ENCODE measurements around the gene MMS22L.
A peak's percentile ranks its signal among the peaks of the same experiment; 100 is the strongest.

The MMS22L gene

DNA sequence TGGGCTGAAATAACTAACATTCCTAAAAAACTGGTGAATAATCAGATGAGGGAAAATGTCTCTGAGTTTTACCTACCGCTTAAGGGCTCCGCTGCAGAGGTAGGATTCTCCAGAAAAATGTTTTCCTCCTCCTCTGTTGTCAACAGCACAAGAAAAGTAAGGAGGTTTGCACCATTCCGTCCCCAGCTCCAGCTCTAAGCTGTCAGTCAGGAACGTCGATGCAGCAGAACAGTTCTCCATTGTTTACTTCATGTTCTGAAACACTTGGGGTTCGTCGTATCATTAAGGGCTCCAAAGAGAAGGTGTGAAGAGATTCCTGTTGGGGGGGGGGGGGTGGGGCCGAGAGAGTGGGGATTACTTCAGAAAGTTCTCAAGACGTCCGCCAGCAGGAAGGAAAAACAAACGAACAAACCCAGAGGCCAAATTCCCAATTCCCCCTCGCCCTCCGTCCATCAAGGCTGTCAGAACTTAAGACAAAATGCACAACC, 734 bp downstream of the MMS22L start:
- FAIRE-seq (no peak), DNase-seq (ENCODE audit: insufficient read length, low spot score) (peak; percentile 2)
- no peak for TF ChIP-seq POLR2A (IDR thresholded peaks at IDR 0.05; ENCODE audit: low read depth, low read length)

DNA sequence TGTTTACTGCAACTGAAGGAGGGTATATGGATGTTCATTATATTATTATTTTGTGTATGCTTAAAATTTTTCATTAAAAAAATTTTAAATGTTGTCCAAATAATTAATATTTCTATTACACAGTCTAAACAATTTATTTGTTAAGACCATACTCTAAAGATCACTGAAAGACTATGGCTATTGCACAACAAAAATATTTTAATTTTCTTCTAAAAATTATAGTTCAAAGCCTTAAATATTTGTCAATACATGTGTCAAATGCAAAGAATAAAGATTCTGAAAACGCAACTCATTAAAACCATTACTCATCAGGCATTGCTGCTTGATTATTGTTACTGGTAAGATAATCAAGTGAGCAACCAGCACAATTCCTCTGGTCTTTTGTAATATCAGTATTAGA, 2.2 kb downstream of the MMS22L start:
- no peak for FAIRE-seq
- no peak for DNase-seq (ENCODE audit: insufficient read length, low spot score)
- TF ChIP-seq POLR2A (IDR thresholded peaks at IDR 0.05; ENCODE audit: low read depth, low read length), result no peak

DNA sequence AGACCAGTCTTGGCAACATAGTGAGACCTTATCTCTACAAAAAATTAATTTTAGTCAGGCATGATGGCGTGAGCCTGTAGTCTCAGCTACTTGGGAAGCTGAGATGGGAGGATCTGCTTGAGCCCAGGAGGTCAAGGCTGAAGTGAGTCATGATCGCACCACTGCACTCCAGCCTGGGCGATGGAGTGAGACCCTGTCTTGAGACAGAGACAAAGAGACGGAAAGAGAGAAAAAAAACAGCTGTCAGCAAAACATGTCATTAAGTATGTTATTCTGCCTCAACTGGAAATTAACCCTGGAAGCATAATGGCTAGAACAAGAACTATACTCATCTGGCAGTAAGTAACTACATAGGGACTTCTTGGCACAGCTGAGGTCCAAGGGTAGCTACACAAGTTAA, 7.2 kb downstream of the MMS22L start:
- FAIRE-seq (no peak), DNase-seq (ENCODE audit: insufficient read length, low spot score) (no peak)
- no peak for TF ChIP-seq POLR2A (IDR thresholded peaks at IDR 0.05; ENCODE audit: low read depth, low read length)

DNA sequence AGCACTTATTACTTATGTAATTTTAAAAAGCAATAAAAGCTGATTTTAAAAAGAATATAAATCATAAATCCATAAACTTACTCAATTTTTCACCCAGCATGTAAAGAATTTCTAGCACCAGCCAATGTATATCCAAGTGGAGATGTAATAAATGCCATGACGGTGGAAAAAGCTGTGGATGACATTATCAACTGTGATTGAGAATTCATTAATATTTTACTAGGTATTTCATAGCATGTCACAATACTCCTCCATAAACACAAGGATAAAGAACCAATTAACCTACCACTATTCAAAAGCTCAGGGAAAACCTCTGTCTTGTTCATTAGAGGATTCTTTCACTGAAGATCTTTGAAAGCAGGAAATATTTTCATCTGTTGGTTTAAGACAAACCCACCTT, 13.2 kb downstream of the MMS22L start:
- DNase-seq (ENCODE audit: insufficient read length, low spot score) (no peak), FAIRE-seq (no peak)
- no peak for TF ChIP-seq POLR2A (IDR thresholded peaks at IDR 0.05; ENCODE audit: low read depth, low read length)

DNA sequence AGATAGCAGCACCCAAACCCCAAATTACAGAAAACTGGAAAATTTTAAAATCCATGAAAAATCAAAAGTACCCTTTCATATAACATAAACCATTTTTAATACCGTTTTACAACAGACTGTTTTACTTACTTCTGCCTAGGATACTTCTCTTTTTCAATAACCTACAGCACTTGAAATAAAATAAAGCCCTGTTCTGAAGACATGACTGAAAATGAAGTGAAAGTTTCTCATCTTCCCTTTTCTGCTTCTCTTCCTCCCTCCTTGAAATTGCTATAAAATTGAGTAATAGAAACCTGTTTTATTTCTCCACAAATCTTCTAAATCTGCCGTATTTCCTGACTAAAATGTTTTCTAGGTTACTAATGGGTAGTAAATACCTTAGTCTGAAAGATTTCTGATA, 20.3 kb downstream of the MMS22L start:
- TF ChIP-seq POLR2A (IDR thresholded peaks at IDR 0.05; ENCODE audit: low read depth, low read length), result no peak
- no peak for FAIRE-seq
- no peak for DNase-seq (ENCODE audit: insufficient read length, low spot score)

DNA sequence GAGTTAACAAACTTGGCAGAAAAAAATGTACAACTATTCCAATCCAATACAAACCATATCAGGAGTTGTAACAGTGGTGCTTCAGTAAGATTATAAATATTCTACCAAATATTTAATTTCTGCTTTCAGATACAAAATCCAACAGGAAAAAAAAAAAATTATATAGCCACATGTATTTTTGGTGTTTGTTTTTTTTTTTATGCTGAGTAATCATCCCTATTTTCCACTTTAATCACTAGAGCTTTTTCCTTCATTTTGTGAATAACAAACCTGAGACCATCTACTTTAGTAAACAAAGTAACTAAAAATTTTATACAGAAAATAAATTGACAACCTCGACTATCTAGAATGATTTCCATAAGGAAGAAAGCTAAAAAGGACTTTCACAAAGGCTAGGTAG, 36.2 kb downstream of the MMS22L start:
- no peak for DNase-seq (ENCODE audit: insufficient read length, low spot score)
- no peak for TF ChIP-seq POLR2A (IDR thresholded peaks at IDR 0.05; ENCODE audit: low read depth, low read length)
- no peak for FAIRE-seq

DNA sequence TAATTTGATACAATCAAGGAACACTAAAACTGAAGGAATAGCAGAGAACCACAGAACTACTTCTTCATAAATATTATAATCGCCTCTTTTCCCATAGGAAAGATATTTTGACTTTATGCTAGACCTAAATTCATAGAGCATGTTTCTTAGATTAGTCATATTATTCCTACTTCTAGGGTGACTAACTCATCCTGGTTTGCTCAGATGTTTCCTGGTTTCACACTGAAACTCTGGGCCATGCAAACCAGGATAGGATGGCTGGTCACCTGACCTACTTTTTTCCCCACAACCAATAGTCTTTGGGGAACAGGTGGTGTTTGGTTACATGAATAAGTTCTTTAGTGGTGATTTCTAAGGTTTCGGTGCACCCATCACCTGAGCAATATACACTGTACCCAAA, 42.8 kb downstream of the MMS22L start:
- FAIRE-seq (peak; percentile 61), DNase-seq (ENCODE audit: insufficient read length, low spot score) (peak; percentile 33)
- no peak for TF ChIP-seq POLR2A (IDR thresholded peaks at IDR 0.05; ENCODE audit: low read depth, low read length)

DNA sequence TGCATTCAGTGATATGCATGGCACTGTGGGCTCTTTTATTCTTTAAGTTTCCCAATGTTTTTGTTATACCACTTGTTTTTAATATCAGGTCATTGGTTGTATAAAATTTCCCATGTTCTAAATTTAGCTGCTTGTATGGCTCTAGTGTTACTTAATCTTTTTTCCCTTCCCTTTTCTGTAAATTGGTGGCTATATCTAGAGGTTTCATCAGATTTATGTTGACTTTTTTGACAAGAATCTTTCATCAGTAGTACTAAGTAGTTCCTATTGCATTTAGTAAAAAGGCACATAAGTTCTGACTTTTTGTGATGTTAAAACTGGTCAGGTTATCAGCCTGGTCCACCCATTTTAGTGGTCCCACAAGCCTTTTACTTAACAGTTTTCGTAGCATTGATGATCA, 51.1 kb downstream of the MMS22L start:
- no peak for FAIRE-seq

DNA sequence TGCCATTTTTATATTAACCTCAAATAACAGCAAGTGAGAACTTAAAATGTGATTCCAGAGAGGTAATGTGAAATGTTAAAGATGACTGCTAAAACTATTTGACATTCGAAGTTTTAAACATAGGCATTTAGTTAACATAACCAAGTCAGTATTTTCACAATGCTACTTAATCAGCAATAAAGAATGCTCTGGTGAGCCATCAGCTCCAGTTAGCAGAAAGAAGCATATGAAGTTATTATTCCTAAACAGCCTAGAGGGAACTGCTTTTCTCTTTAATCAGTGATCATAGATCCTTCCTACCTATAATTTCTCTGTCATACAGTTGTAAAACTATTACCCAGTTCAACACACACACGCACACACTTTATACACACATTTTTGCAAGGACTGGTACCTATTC, 60.1 kb downstream of the MMS22L start:
- FAIRE-seq (no peak), DNase-seq (ENCODE audit: insufficient read length, low spot score) (no peak)
- TF ChIP-seq POLR2A (IDR thresholded peaks at IDR 0.05; ENCODE audit: low read depth, low read length), result no peak

More for the DNA sequence above, 51.1 kb downstream of the MMS22L start:
- TF ChIP-seq POLR2A (IDR thresholded peaks at IDR 0.05; ENCODE audit: low read depth, low read length), result no peak
- DNase-seq (ENCODE audit: insufficient read length, low spot score), result no peak

DNA sequence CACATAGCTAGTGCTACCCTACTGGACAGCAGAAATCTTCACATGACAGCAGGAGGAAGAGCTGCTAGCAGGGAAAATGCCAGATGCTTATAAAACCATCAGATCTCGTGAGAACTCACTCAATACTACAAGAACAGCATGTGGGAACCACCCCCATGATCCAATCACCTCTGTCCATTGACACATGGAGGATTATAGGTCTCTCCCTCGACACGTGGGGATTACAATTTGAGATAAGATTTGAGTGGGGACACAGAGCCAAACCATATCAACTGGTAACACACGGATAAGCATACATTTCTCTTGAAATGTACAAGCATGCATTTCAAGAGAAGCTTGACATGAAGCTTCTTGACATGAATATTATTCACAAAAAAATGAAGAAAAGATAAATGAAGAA, 64.1 kb downstream of the MMS22L start:
- FAIRE-seq, result no peak
- no peak for DNase-seq (ENCODE audit: insufficient read length, low spot score)
- TF ChIP-seq POLR2A (IDR thresholded peaks at IDR 0.05; ENCODE audit: low read depth, low read length), result no peak

DNA sequence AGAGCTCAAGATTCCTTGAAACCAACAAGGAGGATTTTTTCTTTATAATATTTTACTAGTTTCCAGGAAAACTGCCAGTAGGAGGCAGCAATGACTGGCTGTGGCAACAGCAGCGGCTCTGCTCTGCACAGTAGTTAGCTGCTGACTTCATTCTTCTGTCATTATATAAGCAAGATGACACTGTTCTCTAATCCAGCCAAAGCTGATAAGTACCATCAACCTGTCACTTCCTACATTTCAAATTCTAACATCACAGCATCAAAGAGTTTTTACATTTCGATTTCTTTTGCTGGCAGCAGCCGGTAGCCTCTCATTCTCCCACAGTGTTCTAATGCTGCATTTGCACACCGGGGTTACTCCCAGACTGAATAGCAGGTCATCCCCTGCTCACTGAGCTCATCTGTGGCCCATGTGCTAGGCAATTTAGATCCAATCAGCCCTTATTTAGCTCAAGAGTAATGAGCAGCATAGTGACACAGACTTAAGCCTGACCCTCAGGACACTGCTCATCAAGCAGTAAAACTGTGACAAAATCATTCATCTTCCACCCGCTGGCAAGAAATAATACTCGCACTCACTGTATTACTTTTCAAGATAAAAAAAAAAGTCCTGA, 67.8 kb downstream of the MMS22L start:
- DNase-seq (ENCODE audit: insufficient read length, low spot score) (peak; percentile 2), FAIRE-seq (peak; percentile 38)
- TF ChIP-seq POLR2A (IDR thresholded peaks at IDR 0.05; ENCODE audit: low read depth, low read length), result no peak

DNA sequence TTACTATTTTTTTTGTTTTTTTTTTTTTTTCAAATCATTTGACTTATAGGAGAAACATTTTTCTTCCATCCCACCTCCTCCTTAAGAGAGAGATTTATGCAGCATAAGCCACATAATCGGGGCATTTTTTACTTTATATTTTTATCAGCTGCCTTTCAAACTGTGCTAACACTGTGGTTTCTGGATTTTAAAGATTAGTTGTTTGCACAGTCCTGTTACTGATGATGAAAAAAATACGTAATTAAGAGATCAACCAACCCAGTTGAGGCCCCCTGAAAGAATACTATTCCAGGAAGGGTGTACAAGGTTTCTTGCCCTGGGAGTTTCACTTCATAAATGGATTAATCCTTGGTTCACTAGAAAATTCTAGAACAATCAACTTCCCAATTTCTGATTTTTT, 68.3 kb downstream of the MMS22L start:
- no peak for TF ChIP-seq POLR2A (IDR thresholded peaks at IDR 0.05; ENCODE audit: low read depth, low read length)
- FAIRE-seq, result no peak
- DNase-seq (ENCODE audit: insufficient read length, low spot score), result no peak

DNA sequence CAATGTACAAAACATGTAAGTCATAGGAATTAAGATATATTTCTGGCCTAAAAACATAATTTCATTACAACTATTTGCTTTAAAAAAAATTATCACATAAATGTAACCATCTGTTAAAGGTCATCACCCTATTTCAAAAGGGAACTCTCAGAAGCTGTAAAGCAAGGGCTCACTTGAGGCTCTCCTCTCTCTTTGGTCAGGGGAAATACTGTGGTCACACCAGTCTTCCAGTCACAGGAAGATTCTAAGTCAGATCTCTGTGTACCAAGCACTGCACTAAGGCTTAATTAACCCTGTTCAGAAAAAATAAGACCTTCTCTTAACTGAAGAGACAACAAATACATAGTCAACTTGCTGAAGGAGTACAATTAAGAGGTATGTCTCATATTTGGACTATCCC, 75.6 kb downstream of the MMS22L start:
- FAIRE-seq (no peak), DNase-seq (ENCODE audit: insufficient read length, low spot score) (no peak)
- no peak for TF ChIP-seq POLR2A (IDR thresholded peaks at IDR 0.05; ENCODE audit: low read depth, low read length)

DNA sequence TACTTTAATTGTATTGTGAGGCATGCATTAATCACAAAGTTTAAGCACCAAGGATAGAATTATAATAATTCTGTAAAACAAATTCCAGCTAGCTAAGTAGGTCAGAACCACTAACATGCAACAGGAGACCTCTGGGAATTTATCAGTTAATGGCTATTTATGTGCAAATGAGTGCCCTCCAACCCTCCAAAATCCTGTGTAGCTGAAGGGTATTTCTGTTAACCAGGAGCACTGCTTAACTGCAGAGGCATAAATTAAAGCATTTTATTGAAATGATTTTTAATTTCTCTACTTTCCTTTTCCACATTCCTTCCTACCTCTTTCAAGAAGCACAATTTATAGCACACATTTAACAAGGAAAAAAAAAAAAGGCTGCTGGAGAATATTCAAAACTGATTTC, 77.0 kb downstream of the MMS22L start:
- no peak for FAIRE-seq

DNA sequence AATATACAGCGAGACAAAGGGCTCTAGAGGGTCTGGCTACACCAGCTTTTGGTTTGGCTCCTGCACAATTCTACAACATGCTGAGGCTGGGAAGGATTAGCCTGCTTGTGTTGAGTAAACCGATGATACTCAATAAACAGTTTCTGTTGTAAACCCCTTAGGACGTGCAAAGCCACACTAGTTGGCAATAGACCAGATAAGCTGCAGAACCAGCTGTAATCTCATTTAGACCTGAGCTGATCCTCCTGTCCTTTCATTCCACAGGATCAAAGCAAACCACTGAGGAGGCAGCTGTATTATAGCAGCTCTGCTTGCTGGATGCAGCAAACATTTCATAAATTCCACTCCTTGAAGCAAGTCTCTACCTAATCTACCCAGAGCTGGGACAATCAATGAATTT, 79.7 kb downstream of the MMS22L start:
- DNase-seq (ENCODE audit: insufficient read length, low spot score) (no peak), FAIRE-seq (no peak)

More for the DNA sequence above, 77.0 kb downstream of the MMS22L start:
- no peak for TF ChIP-seq POLR2A (IDR thresholded peaks at IDR 0.05; ENCODE audit: low read depth, low read length)
- DNase-seq (ENCODE audit: insufficient read length, low spot score), result no peak

More for the DNA sequence above, 79.7 kb downstream of the MMS22L start:
- no peak for TF ChIP-seq POLR2A (IDR thresholded peaks at IDR 0.05; ENCODE audit: low read depth, low read length)
